GM23338 (cell line): ENCODE measurements around the gene FICD. TPM values are rescaled to one million over a fixed set of nuclear protein-coding genes. Genes with fewer than 3 reads are reported as not detected.

Source experiments
- ATAC-seq: fragments of 200-7000 bp; cut with Tn5 transposase; 3 replicates; pipeline ENCODE4 v1.9.1; 2020
- DNase-seq: peaks from one replicate; pipeline ENCODE4 v3.0.0-alpha.2; 2015; ENCODE audit warnings: low spot score
- H2AFZ ChIP-seq: fragments of 200-600 bp; sonication (generic); 2 replicates; pipeline ENCODE4 v1.8.0; 2016; ENCODE audit warnings: antibody characterized with exemption, mild to moderate bottlenecking, moderate library complexity
- H3F3A ChIP-seq: fragments of 200-600 bp; sonication (generic); replicated peaks from 2 replicates; pipeline ENCODE4 v1.8.0; 2017; ENCODE audit warnings: antibody characterized with exemption, mixed run types, low read depth
- H3K27ac ChIP-seq: fragments of 200-600 bp; sonication (generic); 2 replicates; pipeline ENCODE4 v1.6.1; 2016; ENCODE audit warnings: low read depth
- H3K27me3 ChIP-seq: fragments of 200-600 bp; sonication (generic); 2 replicates; pipeline ENCODE4 v1.8.0; 2016; ENCODE audit warnings: mild to moderate bottlenecking, mixed run types, moderate library complexity; ENCODE audit not compliant: insufficient read depth
- H3K36me3 ChIP-seq: fragments of 200-600 bp; sonication (generic); 2 replicates; pipeline ENCODE4 v1.8.0; 2016; ENCODE audit warnings: mild to moderate bottlenecking; ENCODE audit not compliant: insufficient read depth
- H3K4me1 ChIP-seq: fragments of 200-600 bp; sonication (generic); 2 replicates; pipeline ENCODE4 v1.8.0; 2016; ENCODE audit warnings: mild to moderate bottlenecking, moderate library complexity; ENCODE audit not compliant: insufficient read depth
- H3K4me2 ChIP-seq: fragments of 200-600 bp; sonication (generic); 2 replicates; pipeline ENCODE4 v1.7.1; 2017; ENCODE audit warnings: mixed run types
- H3K4me3 ChIP-seq: fragments of 200-600 bp; sonication (generic); 2 replicates; pipeline ENCODE4 v1.6.1; 2016; ENCODE audit warnings: mixed run types
- H3K79me2 ChIP-seq: fragments of 200-600 bp; sonication (generic); replicated peaks from 2 replicates; pipeline ENCODE4 v1.8.0; 2017; ENCODE audit warnings: mild to moderate bottlenecking; ENCODE audit not compliant: insufficient read depth
- H3K9me2 ChIP-seq: fragments of 200-600 bp; sonication (generic); 2 replicates; pipeline ENCODE4 v1.8.0; 2017; ENCODE audit not compliant: insufficient read depth
- H4K20me1 ChIP-seq: fragments of 200-600 bp; sonication (generic); replicated peaks from 2 replicates; pipeline ENCODE4 v1.8.0; 2017; ENCODE audit warnings: mild to moderate bottlenecking; ENCODE audit not compliant: insufficient read depth
- H3K27ac Mint-ChIP-seq: 2 replicates; pipeline ENCODE4 v1.8.0; 2020; ENCODE audit warnings: inconsistent platforms, mild to moderate bottlenecking, moderate library complexity, mixed read lengths
- H3K27me3 Mint-ChIP-seq: 3 replicates; pipeline ENCODE4 v1.8.0; 2022; ENCODE audit warnings: low read depth, mild to moderate bottlenecking, moderate library complexity, mixed read lengths, inconsistent platforms; ENCODE audit not compliant: insufficient read depth, poor library complexity
- H3K36me3 Mint-ChIP-seq: 3 replicates; pipeline ENCODE4 v1.8.0; 2021; ENCODE audit warnings: low read depth, mild to moderate bottlenecking, inconsistent platforms, moderate library complexity, mixed read lengths
- H3K4me1 Mint-ChIP-seq: 3 replicates; pipeline ENCODE4 v1.8.0; 2020; ENCODE audit warnings: mild to moderate bottlenecking, inconsistent platforms, mixed read lengths
- H3K4me3 Mint-ChIP-seq: 3 replicates; pipeline ENCODE4 v1.8.0; 2021; ENCODE audit warnings: moderate library complexity, mild to moderate bottlenecking, inconsistent platforms, mixed read lengths
- H3K9me3 Mint-ChIP-seq: 3 replicates; pipeline ENCODE4 v1.8.0; 2020; ENCODE audit warnings: moderate library complexity, mild to moderate bottlenecking, inconsistent platforms, mixed read lengths
- EZH2 ChIP-seq: fragments of 200-600 bp; sonication (generic); IDR thresholded peaks from one replicate; pipeline ENCODE4 v1.8.0; 2017; ENCODE audit warnings: antibody characterized with exemption, mild to moderate bottlenecking, low read depth; ENCODE audit not compliant: unreplicated experiment
- EZH2phosphoT487 ChIP-seq: fragments of 200-600 bp; sonication (generic); IDR thresholded peaks from one replicate; pipeline ENCODE4 v1.8.1; 2018; ENCODE audit warnings: antibody characterized with exemption; ENCODE audit not compliant: unreplicated experiment
- ZNF114 ChIP-seq: fragments of 250-450 bp; sonication (Bioruptor Pico); IDR thresholded peaks from 2 replicates; pipeline ENCODE4 v1.5.0; 2020; ENCODE audit warnings: mild to moderate bottlenecking, moderate library complexity
- ZNF462 ChIP-seq: fragments of 250-450 bp; sonication (Bioruptor Pico); IDR thresholded peaks from 2 replicates; pipeline ENCODE4 v1.5.0; 2020; ENCODE audit warnings: mild to moderate bottlenecking, moderate library complexity
- polyA plus RNA-seq: library from polyadenylated mRNA; unstranded; fragments of >200 nt; fragmentation: Nextera tagmentation; extraction: Ambion mirVana; gene quantifications from 2 replicates; pipeline ENCODE4 v1.2.1, GENCODE V29; 2016
- total RNA-seq: library from RNA; depleted of rRNA; stranded (reverse); fragments of >200 nt; shearing (Covaris generic); gene quantifications from 2 replicates; pipeline ENCODE4 v1.2.3, GENCODE V29; 2014
- TF ChIP-seq, protein P1 (sequence below), 2 experiments: fragments of 200-600 bp in 1 of 2; sonication (generic) in 1 of 2; conservative IDR thresholded peaks; 2 replicates each; pipeline versions ENCODE4 v1.5.1 to v1.6.1; 2016 to 2017; ENCODE audit warnings: antibody characterized with exemption in 2 of 2, low read depth in 2 of 2, mild to moderate bottlenecking in 2 of 2, moderate library complexity in 1 of 2

FICD gene
- total and polyA plus RNA-seq, 2 experiments from 2014 or later: 4.9 to 5.3 TPM

DNA sequence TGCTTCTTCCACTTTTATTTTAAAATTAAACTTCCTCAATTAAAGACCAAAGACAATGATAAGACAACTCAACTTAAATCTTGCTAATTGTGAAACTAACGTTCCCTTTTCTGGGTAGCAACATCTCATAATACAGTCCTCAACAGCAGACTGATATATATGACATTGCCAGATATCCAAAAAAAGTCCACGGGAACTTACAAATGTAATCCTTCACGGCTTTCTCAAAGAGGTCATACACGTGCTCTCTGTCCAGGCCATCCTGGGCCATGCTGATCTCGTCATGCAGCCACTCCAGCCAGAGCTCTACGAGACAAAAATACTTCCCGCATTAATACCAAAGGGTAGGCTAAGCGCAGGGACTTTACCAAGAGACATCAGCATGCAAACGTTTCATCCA is 32.6 kb downstream of the FICD start:
- peaks cover 87% of the 10 kb centered on the region for H3K79me2 ChIP-seq
- peaks cover 35% of the 10 kb centered on the region for H4K20me1 ChIP-seq
- Mint-ChIP-seq H3K27ac (no peak overlapping the region), H3K9me3 (no peaks in the 10 kb centered on the region), H3K4me3 (no peak overlapping the region), H3K36me3 (peaks cover 58% of the 10 kb centered on the region), H3K27me3 (no peaks in the 10 kb centered on the region), H3K4me1 (peaks cover 10% of the 10 kb centered on the region; the same call in 2 of the 3 replicates)
- H3F3A ChIP-seq: 0 out of 2 replicates have a peak, but pooled peaks cover 2% of the 10 kb centered on the region
- DNase-seq (no peak), ATAC-seq (no peak)
- H3K36me3 ChIP-seq: peaks cover 46% of the 10 kb centered on the region
- no peak overlapping the region for H3K4me3 ChIP-seq
- no peaks in the 10 kb centered on the region for H3K27me3 ChIP-seq
- no peaks in the 10 kb centered on the region for H3K4me1 ChIP-seq
- no peak overlapping the region for H3K27ac ChIP-seq
- no peak overlapping the region for H3K4me2 ChIP-seq
- H2AFZ ChIP-seq: no peak overlapping the region
- H3K9me2 ChIP-seq: no peaks in the 10 kb centered on the region
- TF ChIP-seq EZH2: no peak
- TF ChIP-seq EZH2phosphoT487: no peak
- TF ChIP-seq ZNF462 (CRISPR knock-in tag): no peak
- TF ChIP-seq, protein P1, sequence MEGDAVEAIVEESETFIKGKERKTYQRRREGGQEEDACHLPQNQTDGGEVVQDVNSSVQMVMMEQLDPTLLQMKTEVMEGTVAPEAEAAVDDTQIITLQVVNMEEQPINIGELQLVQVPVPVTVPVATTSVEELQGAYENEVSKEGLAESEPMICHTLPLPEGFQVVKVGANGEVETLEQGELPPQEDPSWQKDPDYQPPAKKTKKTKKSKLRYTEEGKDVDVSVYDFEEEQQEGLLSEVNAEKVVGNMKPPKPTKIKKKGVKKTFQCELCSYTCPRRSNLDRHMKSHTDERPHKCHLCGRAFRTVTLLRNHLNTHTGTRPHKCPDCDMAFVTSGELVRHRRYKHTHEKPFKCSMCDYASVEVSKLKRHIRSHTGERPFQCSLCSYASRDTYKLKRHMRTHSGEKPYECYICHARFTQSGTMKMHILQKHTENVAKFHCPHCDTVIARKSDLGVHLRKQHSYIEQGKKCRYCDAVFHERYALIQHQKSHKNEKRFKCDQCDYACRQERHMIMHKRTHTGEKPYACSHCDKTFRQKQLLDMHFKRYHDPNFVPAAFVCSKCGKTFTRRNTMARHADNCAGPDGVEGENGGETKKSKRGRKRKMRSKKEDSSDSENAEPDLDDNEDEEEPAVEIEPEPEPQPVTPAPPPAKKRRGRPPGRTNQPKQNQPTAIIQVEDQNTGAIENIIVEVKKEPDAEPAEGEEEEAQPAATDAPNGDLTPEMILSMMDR (conservative IDR thresholded peaks at IDR 0.05; ENCODE audit: low read depth in 2 of 2): no peak
- TF ChIP-seq ZNF114: no peak
